Activated T-helper 1 cell treated with Interleukin-2 at 50 U/mL for 16 hours (primary cell): Measurements from ENCODE around the gene SLC22A5.
A peak's percentile ranks its signal among the peaks of the same experiment; 100 is the strongest.
"Not testable (repeated sequence)": the region's sequence is repeated elsewhere in the genome, so short reads cannot be mapped to it uniquely, and the experiment has no call there.

Source experiments
- DNase-seq: peaks from one replicate; pipeline ENCODE4 v3.0.0-alpha.2; 2020; ENCODE audit warnings: low read depth

Gene SLC22A5

GRCh38 chr5:132388244-132389050 is 18.9 kb downstream of the SLC22A5 start:
- DNase-seq = no peak

GRCh38 chr5:132389051-132389331 is 19.5 kb downstream of the SLC22A5 start:
- no peak for DNase-seq

GRCh38 chr5:132389585-132390286 is 20.2 kb downstream of the SLC22A5 start:
- DNase-seq = no peak

DNA sequence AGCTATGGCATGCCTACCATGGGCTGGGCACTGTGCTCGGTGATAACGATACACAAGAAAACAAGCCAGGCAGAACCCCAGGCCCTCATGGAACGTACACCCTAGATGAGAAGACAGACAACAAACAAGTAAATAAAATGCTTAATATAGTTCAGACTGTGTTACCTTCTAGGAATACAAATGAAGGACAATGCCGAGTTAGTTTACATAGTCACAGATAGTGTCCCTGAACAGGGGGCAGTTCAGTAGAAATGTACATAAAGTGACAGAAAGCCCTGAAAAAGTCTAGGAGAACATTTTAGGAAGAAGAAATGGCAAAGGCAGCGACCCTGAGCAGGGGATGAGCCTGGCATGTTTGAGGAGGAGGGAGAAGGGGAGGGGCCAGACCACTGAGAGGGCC is 21.7 kb downstream of the SLC22A5 start:
- no peak for DNase-seq

- no peak for DNase-seq
Observed at GRCh38 chr5:132391870-132392269, 22.4 kb downstream of the SLC22A5 start.

- DNase-seq = no peak
Observed at GRCh38 chr5:132392411-132392810, 22.9 kb downstream of the SLC22A5 start.

DNA sequence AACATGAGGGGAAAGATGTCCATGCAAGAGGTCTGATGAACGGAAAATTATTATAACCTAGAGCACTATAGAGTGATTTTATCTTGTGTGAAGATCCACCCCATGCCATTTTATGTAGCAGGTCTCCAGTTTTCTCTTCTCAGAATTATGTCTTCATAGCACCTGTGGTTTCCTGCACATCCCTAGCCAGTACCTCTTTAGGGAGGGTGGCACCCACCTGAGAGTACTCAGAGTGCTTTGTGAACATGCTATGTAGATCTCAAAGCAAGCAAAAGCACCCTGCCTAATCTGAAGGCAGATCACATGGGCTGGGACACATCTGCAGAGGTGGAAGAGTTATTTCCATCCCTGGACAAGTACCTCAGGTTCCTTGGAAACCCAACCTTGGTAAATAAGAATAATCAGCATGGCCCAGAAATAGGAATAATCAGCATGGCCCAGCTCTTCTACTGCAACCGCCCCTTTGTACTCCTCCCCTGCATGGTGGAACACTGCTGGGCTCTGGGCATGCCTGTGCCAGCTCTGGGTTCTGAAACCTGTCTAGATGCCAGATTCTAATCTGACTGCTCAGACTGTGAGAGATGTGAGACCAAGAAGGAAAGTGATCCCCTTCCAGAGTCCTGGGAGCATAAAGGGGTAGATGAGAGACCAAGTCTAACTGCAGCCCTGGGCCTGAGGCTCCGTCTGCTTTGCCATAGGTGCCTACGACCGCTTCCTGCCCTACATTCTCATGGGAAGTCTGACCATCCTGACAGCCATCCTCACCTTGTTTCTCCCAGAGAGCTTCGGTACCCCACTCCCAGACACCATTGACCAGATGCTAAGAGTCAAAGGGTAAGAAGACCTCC is 23.7 kb downstream of the SLC22A5 start:
- DNase-seq = no peak

DNA sequence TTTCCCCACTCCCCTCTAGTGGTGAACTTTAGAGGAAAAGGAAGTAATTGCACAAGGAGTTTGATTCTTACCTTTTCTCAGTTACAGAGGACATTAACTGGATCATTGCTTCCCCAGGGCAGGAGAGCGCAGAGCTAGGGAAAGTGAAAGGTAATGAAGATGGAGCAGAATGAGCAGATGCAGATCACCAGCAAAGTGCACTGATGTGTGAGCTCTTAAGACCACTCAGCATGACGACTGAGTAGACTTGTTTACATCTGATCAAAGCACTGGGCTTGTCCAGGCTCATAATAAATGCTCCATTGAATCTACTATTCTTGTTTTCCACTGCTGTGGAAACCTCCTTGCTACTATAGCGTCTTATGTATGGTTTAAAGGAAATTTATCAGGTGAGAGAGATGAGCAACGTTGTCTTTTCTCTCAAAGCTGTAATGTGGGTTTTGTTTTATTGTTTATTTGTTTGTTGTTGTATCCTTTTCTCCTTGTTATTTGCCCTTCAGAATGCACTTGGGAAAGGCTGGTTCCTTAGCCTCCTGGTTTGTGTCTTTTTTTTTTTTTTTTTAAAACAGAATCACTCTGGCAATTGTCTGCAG is 25.3 kb downstream of the SLC22A5 start:
- no peak for DNase-seq

- DNase-seq = no peak
Observed at GRCh38 chr5:132396589-132397031, 27.1 kb downstream of the SLC22A5 start.

DNA sequence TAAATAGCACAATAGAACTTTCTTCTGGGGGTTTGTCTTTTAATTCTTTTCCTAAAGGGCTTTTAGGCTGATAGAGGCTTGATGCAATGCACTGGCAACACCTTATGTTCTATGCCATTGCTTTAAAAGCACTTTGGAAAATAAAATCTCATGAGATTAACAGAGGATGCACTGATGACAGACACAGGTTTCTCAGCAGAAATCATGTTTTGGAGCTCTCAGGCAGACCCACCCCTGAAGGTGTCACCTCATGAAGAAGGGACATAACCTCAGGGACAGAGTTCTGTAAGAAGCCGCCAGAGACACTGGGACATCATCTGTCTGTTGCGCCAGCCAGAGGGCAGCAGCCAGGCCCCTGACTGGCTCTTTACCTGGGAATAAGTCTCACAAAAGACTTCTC is 27.7 kb downstream of the SLC22A5 start:
- DNase-seq = no peak

DNA sequence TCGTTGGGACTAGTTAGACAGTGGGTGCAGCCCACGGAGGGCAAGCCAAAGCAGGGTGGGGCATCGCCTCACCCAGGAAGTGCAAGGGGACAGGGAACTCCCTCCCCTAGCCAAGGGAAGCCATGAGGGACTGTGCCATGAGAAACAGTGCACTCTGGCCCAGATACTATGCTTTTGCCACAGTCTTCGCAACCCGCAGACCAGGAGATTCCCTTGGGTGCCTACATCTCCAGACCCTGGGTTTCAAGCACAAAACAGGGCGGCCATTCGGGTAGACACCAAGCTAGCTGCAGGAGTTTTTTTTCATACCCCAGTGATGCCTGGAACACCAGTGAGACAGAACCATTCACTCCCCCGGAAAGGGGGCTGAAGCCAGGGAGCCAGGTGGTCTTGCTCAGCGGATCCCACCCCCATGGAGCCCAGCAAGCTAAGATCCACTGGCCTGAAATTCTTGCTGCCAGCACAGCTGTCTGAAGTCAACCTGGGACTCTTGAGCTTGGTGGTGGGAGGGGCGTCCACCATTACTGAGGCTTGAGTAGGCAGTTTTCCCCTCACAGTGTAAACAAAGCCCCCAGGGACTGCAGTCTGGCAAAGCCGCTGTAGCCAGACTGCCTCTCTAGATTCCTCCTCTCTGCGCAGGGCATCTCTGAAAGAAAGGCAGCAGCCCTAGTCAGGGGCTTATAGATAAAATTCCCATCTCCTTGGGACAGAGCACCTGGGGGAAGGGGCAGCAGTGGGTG is 28.6 kb downstream of the SLC22A5 start:
- DNase-seq = not testable (repeated sequence)

- DNase-seq = not testable (repeated sequence)
Observed at GRCh38 chr5:132404041-132404440, 34.5 kb downstream of the SLC22A5 start.

GRCh38 chr5:132405646-132406045 is 36.1 kb downstream of the SLC22A5 start:
- DNase-seq = no peak

DNA sequence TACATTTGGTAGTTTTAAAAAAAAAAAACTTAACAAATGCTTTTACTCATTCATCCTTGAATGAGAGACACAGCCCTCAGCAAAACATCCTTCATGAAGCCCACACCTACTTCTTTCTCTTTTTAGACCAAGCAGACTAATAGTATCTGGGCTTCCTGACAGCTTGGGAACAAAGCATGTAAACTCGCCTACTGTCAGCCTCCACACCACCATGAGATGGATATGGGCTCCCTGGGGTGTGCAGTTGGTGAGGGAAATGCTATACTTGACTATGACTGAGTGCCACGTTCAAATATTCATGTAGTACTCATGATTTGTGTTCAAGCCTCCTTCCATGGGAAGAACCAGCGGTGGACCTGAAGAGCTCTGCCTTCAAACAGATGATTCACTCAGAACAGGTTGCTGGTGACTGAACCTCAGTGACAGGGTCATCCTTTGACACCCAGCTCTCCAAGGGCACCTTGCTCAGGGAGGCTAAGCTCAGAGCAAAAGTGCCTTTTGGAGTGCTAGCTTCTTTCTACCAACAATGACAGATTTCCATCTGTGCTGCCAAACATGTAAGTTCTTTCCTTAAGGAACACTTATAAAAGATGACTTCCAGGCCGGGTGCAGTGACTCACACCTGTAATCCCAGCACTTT is 36.8 kb downstream of the SLC22A5 start:
- no peak for DNase-seq

GRCh38 chr5:132407970-132408369 is 38.5 kb downstream of the SLC22A5 start:
- no peak for DNase-seq

DNA sequence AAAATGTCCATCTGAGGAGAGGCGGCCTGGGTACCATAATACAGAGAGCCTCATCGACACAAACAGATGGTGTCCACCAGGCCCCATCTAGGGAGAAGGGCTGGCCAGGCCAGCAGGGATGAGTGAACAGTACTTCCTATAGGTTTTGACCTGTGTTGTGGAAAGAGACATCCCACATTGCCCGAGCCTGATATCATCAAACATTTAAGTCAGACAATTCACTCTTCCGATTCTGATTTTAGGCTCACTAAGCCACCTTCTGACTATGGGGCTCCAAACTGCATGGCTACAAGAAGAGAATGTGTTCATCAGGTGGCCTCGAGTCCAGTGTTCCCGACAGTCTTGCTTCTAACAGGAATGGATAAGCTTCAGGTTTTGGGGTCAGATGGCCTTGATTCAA is 38.9 kb downstream of the SLC22A5 start:
- no peak for DNase-seq

DNA sequence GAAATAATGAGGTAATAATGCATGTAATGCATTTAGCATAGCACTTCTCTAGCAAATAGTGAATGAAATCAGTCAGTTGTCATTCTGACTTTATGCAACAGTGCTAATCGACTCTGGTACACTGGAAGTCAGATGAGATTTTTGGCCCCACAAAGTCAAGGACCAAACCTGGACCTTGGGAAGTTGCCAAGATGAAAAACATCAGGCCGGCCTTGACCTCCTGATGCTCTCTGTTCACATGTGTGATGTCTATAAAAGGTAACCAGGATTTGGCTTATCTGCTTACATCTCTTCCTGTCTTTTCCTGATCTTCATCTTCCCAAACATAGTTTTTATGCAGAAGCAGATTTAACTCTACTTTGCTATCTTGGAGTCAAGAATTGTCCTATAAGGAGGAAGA is 39.5 kb downstream of the SLC22A5 start:
- DNase-seq = no peak

GRCh38 chr5:132410451-132411303 is 41.2 kb downstream of the SLC22A5 start:
- DNase-seq = peak; percentile 71

GRCh38 chr5:132411304-132412013 is 41.9 kb downstream of the SLC22A5 start:
- DNase-seq = peak; percentile 27

GRCh38 chr5:132413567-132413966 is 44.1 kb downstream of the SLC22A5 start:
- no peak for DNase-seq
